ENCODE measurements around the gene PRDM16. TPM values are rescaled to one million over a fixed set of nuclear protein-coding genes. Genes with fewer than 3 reads are reported as not detected.

The PRDM16 gene
- total RNA-seq, 2 experiments from 2014 or later: not detected

DNA sequence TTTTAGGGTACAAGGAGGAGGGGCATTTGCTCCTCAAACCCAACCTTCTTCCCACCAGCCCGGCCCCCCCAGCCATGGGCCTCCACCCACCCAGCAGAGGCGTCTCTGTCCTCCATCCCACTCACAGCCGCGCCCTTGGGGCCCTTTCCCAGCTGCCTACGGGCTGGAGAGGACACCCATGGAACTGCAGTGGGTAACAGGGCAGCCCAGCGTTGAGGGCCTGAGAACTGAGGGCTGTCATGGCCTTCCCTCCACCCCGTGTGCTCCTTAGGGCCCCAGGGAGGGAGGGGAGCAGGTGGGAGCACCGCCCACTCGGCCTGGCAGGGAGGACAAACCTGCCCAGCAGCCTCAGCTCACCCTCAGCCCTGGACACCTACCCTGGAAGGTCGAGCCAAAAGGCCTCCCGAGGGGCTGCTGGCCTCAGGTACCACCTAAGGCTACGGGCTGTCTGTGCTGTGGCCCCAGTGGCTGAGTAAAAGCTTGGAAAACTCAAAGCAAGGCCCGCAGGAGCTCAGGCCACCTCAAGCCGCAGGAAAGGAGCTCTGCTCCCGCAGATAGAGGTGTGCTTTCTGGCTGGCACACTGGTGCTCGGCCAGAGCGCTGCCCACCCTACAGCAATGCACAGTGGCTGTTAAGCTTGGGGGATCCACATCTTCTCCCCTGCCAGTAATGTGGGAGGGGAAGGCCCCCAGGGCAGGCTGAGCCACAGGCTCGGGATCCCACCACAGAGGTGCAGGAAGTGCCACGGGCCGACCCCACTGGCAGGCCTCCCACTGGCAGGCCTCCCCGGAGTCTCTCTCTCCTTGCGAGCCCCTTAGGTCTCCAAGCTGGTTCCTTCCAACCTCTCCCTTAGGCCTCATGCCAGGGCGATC is 383.2 kb downstream of the PRDM16 start:
- Histone ChIP-seq H4K20me1 (ENCODE audit: insufficient read depth, low read length) (no peaks in the 10 kb centered on the region; the same call in 1 of the 2 replicates), H3K4me3 (ENCODE audit: low read depth, low read length, poor library complexity, severe bottlenecking) (no peak overlapping the region), H3K36me3 (ENCODE audit: insufficient read depth, low read length) (no peaks in the 10 kb centered on the region), H2AFZ (ENCODE audit: low read length) (no peak overlapping the region), H3K79me2 (ENCODE audit: insufficient read depth, low read depth, low read length) (no peaks in the 10 kb centered on the region), H3K9me2 (ENCODE audit: insufficient read depth, low read length) (no peaks in the 10 kb centered on the region), H3K4me1 (ENCODE audit: insufficient read depth, low read length, poor library complexity, severe bottlenecking) (no peaks in the 10 kb centered on the region), H3K27ac (ENCODE audit: low read depth, low read length, poor library complexity, severe bottlenecking) (no peak overlapping the region), H3K4me2 (ENCODE audit: low read length) (no peak overlapping the region), H3K9me3 (ENCODE audit: low read length) (no peaks in the 10 kb centered on the region)
- ChIA-PET POLR2A (interaction anchor here (0.6 to 0.7 kb wide), 3 partner anchors 10 to 250 kb away, joined by 3 to 4 read pairs (median 4); no protein-coding TSS in a partner anchor), CTCF (ENCODE audit: unreplicated experiment) (interaction anchor here (0.6 to 1.1 kb wide), 2 partner anchors 33 to 173 kb away, joined by 3 read pairs; no protein-coding TSS in a partner anchor)
- intact Hi-C loops (cut with micrococcal nuclease; ENCODE audit: unreplicated experiment): loop anchor here (2.0 kb wide), 2 partner anchors 33 to 167 kb away; no protein-coding TSS in a partner anchor
- TF ChIP-seq, protein P1, sequence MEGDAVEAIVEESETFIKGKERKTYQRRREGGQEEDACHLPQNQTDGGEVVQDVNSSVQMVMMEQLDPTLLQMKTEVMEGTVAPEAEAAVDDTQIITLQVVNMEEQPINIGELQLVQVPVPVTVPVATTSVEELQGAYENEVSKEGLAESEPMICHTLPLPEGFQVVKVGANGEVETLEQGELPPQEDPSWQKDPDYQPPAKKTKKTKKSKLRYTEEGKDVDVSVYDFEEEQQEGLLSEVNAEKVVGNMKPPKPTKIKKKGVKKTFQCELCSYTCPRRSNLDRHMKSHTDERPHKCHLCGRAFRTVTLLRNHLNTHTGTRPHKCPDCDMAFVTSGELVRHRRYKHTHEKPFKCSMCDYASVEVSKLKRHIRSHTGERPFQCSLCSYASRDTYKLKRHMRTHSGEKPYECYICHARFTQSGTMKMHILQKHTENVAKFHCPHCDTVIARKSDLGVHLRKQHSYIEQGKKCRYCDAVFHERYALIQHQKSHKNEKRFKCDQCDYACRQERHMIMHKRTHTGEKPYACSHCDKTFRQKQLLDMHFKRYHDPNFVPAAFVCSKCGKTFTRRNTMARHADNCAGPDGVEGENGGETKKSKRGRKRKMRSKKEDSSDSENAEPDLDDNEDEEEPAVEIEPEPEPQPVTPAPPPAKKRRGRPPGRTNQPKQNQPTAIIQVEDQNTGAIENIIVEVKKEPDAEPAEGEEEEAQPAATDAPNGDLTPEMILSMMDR (conservative IDR thresholded peaks at IDR 0.05; ENCODE audit: low read length): no peak
- no peak for TF ChIP-seq EZH2phosphoT487 (IDR thresholded peaks at IDR 0.05; ENCODE audit: borderline replicate concordance, low read depth, low read length)
- no TSS peak for BruUV-seq (replicated peaks)
- no peak for DNase-seq (ENCODE audit: low spot score)

DNA sequence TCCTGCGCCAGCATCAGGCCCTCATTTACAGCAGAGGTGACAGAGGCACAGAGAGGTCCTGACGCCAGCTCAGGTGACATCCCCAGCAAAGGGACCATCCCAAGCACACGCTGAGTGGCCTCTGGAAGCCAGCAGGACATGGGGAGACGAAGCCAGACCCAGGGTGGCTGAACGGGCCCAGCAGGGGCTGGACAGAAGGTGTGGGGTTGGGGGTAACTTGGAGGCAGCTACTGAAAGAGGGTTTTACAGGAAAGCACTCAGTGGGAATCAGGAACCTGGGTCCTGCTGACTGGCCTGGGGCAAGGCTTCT is 383.8 kb downstream of the PRDM16 start:
- intact Hi-C loops (cut with micrococcal nuclease; ENCODE audit: unreplicated experiment): loop anchor here (2.0 kb wide), 2 partner anchors 32 to 166 kb away; no protein-coding TSS in a partner anchor
- Histone ChIP-seq H3K4me2 (ENCODE audit: low read length) (no peak overlapping the region), H3K4me3 (ENCODE audit: low read depth, low read length, poor library complexity, severe bottlenecking) (no peak overlapping the region), H3K4me1 (ENCODE audit: insufficient read depth, low read length, poor library complexity, severe bottlenecking) (no peaks in the 10 kb centered on the region), H3K9me2 (ENCODE audit: insufficient read depth, low read length) (no peaks in the 10 kb centered on the region), H3K27ac (ENCODE audit: low read depth, low read length, poor library complexity, severe bottlenecking) (no peak overlapping the region), H3K36me3 (ENCODE audit: insufficient read depth, low read length) (no peaks in the 10 kb centered on the region), H3K9me3 (ENCODE audit: low read length) (no peaks in the 10 kb centered on the region), H2AFZ (ENCODE audit: low read length) (no peak overlapping the region), H4K20me1 (ENCODE audit: insufficient read depth, low read length) (no peaks in the 10 kb centered on the region; the same call in 1 of the 2 replicates), H3K79me2 (ENCODE audit: insufficient read depth, low read depth, low read length) (no peaks in the 10 kb centered on the region)
- TF ChIP-seq, protein P1 (conservative IDR thresholded peaks at IDR 0.05; ENCODE audit: low read length): no peak
- no peak for TF ChIP-seq EZH2phosphoT487 (IDR thresholded peaks at IDR 0.05; ENCODE audit: borderline replicate concordance, low read depth, low read length)
- CTCF ChIA-PET (ENCODE audit: unreplicated experiment): interaction anchor here (0.6 to 1.1 kb wide), 2 partner anchors 33 to 173 kb away, joined by 3 read pairs; no protein-coding TSS in a partner anchor
- POLR2A ChIA-PET: interaction anchor here (0.7 kb wide), 2 partner anchors 11 to 17 kb away, joined by 3 to 4 read pairs; no protein-coding TSS in a partner anchor
- BruUV-seq (replicated peaks): no TSS peak
- DNase-seq (ENCODE audit: low spot score): no peak
